WERI-Rb-1 (cell line): ENCODE results near the gene SHISA9.

Experiments
- DNase-seq: peaks from one replicate; pipeline ENCODE4 v3.0.0-alpha.2; 2020
- H3K27ac ChIP-seq: fragments of 250-450 bp; sonication (Bioruptor Pico); 2 replicates; pipeline ENCODE4 v1.5.1; 2020; ENCODE audit warnings: mild to moderate bottlenecking, moderate library complexity
- H3K27me3 ChIP-seq: fragments of 250-450 bp; sonication (Bioruptor Pico); 2 replicates; pipeline ENCODE4 v1.5.1; 2021; ENCODE audit warnings: mild to moderate bottlenecking, low read depth, moderate library complexity; ENCODE audit not compliant: insufficient read depth, severe bottlenecking
- H3K36me3 ChIP-seq: fragments of 250-450 bp; sonication (Bioruptor Pico); 2 replicates; pipeline ENCODE4 v1.5.1; 2020; ENCODE audit warnings: mild to moderate bottlenecking, moderate library complexity
- H3K4me3 ChIP-seq: 2 replicates; pipeline ENCODE4 v1.5.1; 2011; ENCODE audit warnings: low read depth, mild to moderate bottlenecking, control low read depth, low read length
- H3K9me3 ChIP-seq: fragments of 250-450 bp; sonication (Bioruptor Pico); 2 replicates; pipeline ENCODE4 v1.5.1; 2021; ENCODE audit warnings: mild to moderate bottlenecking, moderate library complexity; ENCODE audit not compliant: severe bottlenecking
- CTCF ChIP-seq: IDR thresholded peaks from 2 replicates; pipeline ENCODE4 v1.5.1; 2011; ENCODE audit warnings: low read depth, mild to moderate bottlenecking, control low read depth, inconsistent platforms, low read length

SHISA9 gene

GRCh38 chr16:13077816-13078215 is 176.4 kb downstream of the SHISA9 start:
- no peak for TF ChIP-seq CTCF
- H3K9me3 ChIP-seq: no peaks in the 10 kb centered on the region
- H3K36me3 ChIP-seq: no peaks in the 10 kb centered on the region
- DNase-seq: no peak
- H3K4me3 ChIP-seq: no peak overlapping the region
- H3K27ac ChIP-seq: no peak overlapping the region
- H3K27me3 ChIP-seq: no peaks in the 10 kb centered on the region

GRCh38 chr16:13080531-13080930 is 179.1 kb downstream of the SHISA9 start:
- H3K4me3 ChIP-seq: no peak overlapping the region
- no peaks in the 10 kb centered on the region for H3K36me3 ChIP-seq
- H3K27ac ChIP-seq: no peak overlapping the region
- no peaks in the 10 kb centered on the region for H3K9me3 ChIP-seq
- DNase-seq: no peak
- no peaks in the 10 kb centered on the region for H3K27me3 ChIP-seq
- no peak for TF ChIP-seq CTCF

- TF ChIP-seq CTCF: no peak
- Histone ChIP-seq H3K36me3 (no peaks in the 10 kb centered on the region), H3K27me3 (no peaks in the 10 kb centered on the region), H3K4me3 (no peak overlapping the region), H3K9me3 (no peaks in the 10 kb centered on the region), H3K27ac (no peak overlapping the region)
- DNase-seq: no peak
Observed at GRCh38 chr16:13081825-13082331, 180.5 kb downstream of the SHISA9 start.

GRCh38 chr16:13083681-13084080 is 182.3 kb downstream of the SHISA9 start:
- no peak for TF ChIP-seq CTCF
- peak; percentile 36 for DNase-seq
- Histone ChIP-seq H3K27me3 (no peaks in the 10 kb centered on the region), H3K36me3 (no peaks in the 10 kb centered on the region), H3K27ac (no peak overlapping the region), H3K9me3 (no peaks in the 10 kb centered on the region), H3K4me3 (no peak overlapping the region)

GRCh38 chr16:13084331-13084730 is 182.9 kb downstream of the SHISA9 start:
- Histone ChIP-seq H3K4me3 (no peak overlapping the region), H3K9me3 (no peaks in the 10 kb centered on the region), H3K36me3 (no peaks in the 10 kb centered on the region), H3K27me3 (no peaks in the 10 kb centered on the region), H3K27ac (no peak overlapping the region)
- DNase-seq: no peak
- TF ChIP-seq CTCF: no peak

- no peak for DNase-seq
- no peak for TF ChIP-seq CTCF
- Histone ChIP-seq H3K9me3 (peaks cover 9% of the 10 kb centered on the region), H3K27me3 (no peaks in the 10 kb centered on the region), H3K4me3 (no peak overlapping the region), H3K36me3 (no peaks in the 10 kb centered on the region), H3K27ac (no peak overlapping the region)
Observed at GRCh38 chr16:13093661-13094060, 192.3 kb downstream of the SHISA9 start.
